Activated naive CD8-positive, alpha-beta T cell (primary cell): ENCODE data around the gene SGTA.
"Not testable (repeated sequence)": the region's sequence is repeated elsewhere in the genome, so short reads cannot be mapped to it uniquely, and the experiment has no call there.

Experiments used
- H3K27ac Mint-ChIP-seq: one replicate; pipeline ENCODE4 v1.8.0; 2021; ENCODE audit warnings: mixed read lengths
- H3K27me3 Mint-ChIP-seq: one replicate; pipeline ENCODE4 v1.8.0; 2021; ENCODE audit warnings: mixed read lengths
- H3K36me3 Mint-ChIP-seq: one replicate; pipeline ENCODE4 v1.8.0; 2021; ENCODE audit warnings: mixed read lengths
- H3K4me1 Mint-ChIP-seq: one replicate; pipeline ENCODE4 v1.8.0; 2021; ENCODE audit warnings: low read depth, mixed read lengths
- H3K4me3 Mint-ChIP-seq: one replicate; pipeline ENCODE4 v1.8.0; 2021; ENCODE audit warnings: mild to moderate bottlenecking, mixed read lengths
- H3K9me3 Mint-ChIP-seq: one replicate; pipeline ENCODE4 v1.8.0; 2021; ENCODE audit warnings: low read depth, mixed read lengths

Gene SGTA

GRCh38 chr19:2714531-2715269 lies 68.4 kb downstream of the SGTA start:
- Mint-ChIP-seq H3K27ac (no peak overlapping the region), H3K9me3 (peaks cover 10% of the 10 kb centered on the region), H3K36me3 (peaks cover 5% of the 10 kb centered on the region), H3K4me1 (peaks cover 13% of the 10 kb centered on the region), H3K4me3 (no peak overlapping the region), H3K27me3 (peaks cover 2% of the 10 kb centered on the region)

- not testable (repeated sequence) for H3K36me3 Mint-ChIP-seq, H3K27ac Mint-ChIP-seq, H3K9me3 Mint-ChIP-seq, H3K27me3 Mint-ChIP-seq, H3K4me3 Mint-ChIP-seq
- peaks cover 12% of the 10 kb centered on the region for H3K4me1 Mint-ChIP-seq
Measured at GRCh38 chr19:2714102-2714501, 69.0 kb downstream of the SGTA start.

GRCh38 chr19:2713170-2713569 lies 69.9 kb downstream of the SGTA start:
- not testable (repeated sequence) for H3K27ac Mint-ChIP-seq, H3K4me3 Mint-ChIP-seq, H3K9me3 Mint-ChIP-seq, H3K27me3 Mint-ChIP-seq, H3K36me3 Mint-ChIP-seq
- peaks cover 12% of the 10 kb centered on the region for H3K4me1 Mint-ChIP-seq

GRCh38 chr19:2711875-2712205 lies 71.2 kb downstream of the SGTA start:
- Mint-ChIP-seq H3K36me3 (peaks cover 5% of the 10 kb centered on the region), H3K27me3 (peaks cover 1% of the 10 kb centered on the region), H3K4me3 (no peak overlapping the region), H3K4me1 (peaks cover 12% of the 10 kb centered on the region), H3K27ac (no peak overlapping the region), H3K9me3 (peaks cover 10% of the 10 kb centered on the region)

- H3K9me3 Mint-ChIP-seq: peaks cover 10% of the 10 kb centered on the region
- peaks cover 12% of the 10 kb centered on the region for H3K4me1 Mint-ChIP-seq
- H3K27ac Mint-ChIP-seq: no peak overlapping the region
- peaks cover 1% of the 10 kb centered on the region for H3K27me3 Mint-ChIP-seq
- peaks cover 5% of the 10 kb centered on the region for H3K36me3 Mint-ChIP-seq
- no peak overlapping the region for H3K4me3 Mint-ChIP-seq
Measured at GRCh38 chr19:2711172-2711874, 71.8 kb downstream of the SGTA start.

- Mint-ChIP-seq H3K36me3 (no peaks in the 10 kb centered on the region), H3K27ac (no peak overlapping the region), H3K9me3 (no peaks in the 10 kb centered on the region), H3K4me1 (peaks cover 13% of the 10 kb centered on the region), H3K27me3 (no peaks in the 10 kb centered on the region), H3K4me3 (no peak overlapping the region)
Measured at GRCh38 chr19:2706251-2706650, 76.8 kb downstream of the SGTA start.
